Esophagus squamous epithelium (tissue), 5 donors: Measurements from ENCODE around the gene ITGA6. TPM values are rescaled to one million over a fixed set of nuclear protein-coding genes. Genes with fewer than 3 reads are reported as not detected.

Experiments
- DNase-seq: peaks from one replicate; lab custom pipeline; 2025; lab: John Stamatoyannopoulos, UW
- H3K27ac ChIP-seq, 4 donors: fragments of 200-600 bp; sonication (generic); one replicate each; pipeline ENCODE4 v1.5.1; 2016 to 2019; ENCODE audit warnings: mild to moderate bottlenecking in 1 of 4
- H3K27me3 ChIP-seq, 4 donors: fragments of 200-600 bp; sonication (generic); 1 replicate in 3 of 4; 2 replicates in 1 of 4; pipeline versions ENCODE4 v1.5.1 to v1.6.0; 2017 to 2021; ENCODE audit warnings: antibody characterized with exemption in 1 of 4
- H3K36me3 ChIP-seq, 3 donors: fragments of 200-600 bp; sonication (generic); one replicate each; pipeline ENCODE4 v1.5.1; 2016 to 2019
- H3K4me1 ChIP-seq, 3 donors: fragments of 200-600 bp; sonication (generic); one replicate each; pipeline ENCODE4 v1.5.1; 2017 to 2019
- H3K4me3 ChIP-seq, 4 donors: fragments of 200-600 bp; sonication (generic); 1 replicate in 3 of 4; 2 replicates in 1 of 4; pipeline ENCODE4 v1.5.1; 2016 to 2019; ENCODE audit warnings: mild to moderate bottlenecking in 2 of 4, moderate library complexity in 1 of 4
- H3K9me3 ChIP-seq, 3 donors: fragments of 200-600 bp; sonication (generic); one replicate each; pipeline ENCODE4 v1.5.1; 2016 to 2019
- POLR2A ChIP-seq, 4 donors: fragments of 450-650 bp; IDR thresholded peaks; one replicate each; pipeline ENCODE4 v1.6.1; 2017; ENCODE audit warnings: antibody characterized with exemption in 4 of 4, mild to moderate bottlenecking in 4 of 4, moderate library complexity in 3 of 4
- WGBS, 2 donors: methylation state at CpG; one replicate each; pipeline ENCODE4 v1.1.5; 2018; 5-methylcytosine and 5-hydroxymethylcytosine counted together
- intact Hi-C: fragments of 100-400 bp; cut with DNase I; formaldehyde crosslinking; loops from one replicate; pipeline ENCODE4 v1.15.0; 2022
- total RNA-seq, 4 donors: library from RNA; depleted of rRNA; stranded (reverse); fragments of >200 nt; gene quantifications; one replicate each; pipeline ENCODE4 v1.1.0, GENCODE V29; 2016
- TF ChIP-seq, protein P1 (sequence below), 6 experiments: fragments of 450-650 bp in 4 of 6; fragments of 200-600 bp in 2 of 6; sonication (generic) in 2 of 6; IDR thresholded peaks; one replicate each; pipeline ENCODE4 v1.5.1; 2016 to 2019; ENCODE audit warnings: antibody characterized with exemption in 6 of 6, mild to moderate bottlenecking in 4 of 6, moderate library complexity in 4 of 6
- donor health status: DM: yes; HTN: yes; CAD: no.

Gene ITGA6
- total RNA-seq, 4 donors from 2014 or later = 60.0 to 164 (median 105) TPM

DNA sequence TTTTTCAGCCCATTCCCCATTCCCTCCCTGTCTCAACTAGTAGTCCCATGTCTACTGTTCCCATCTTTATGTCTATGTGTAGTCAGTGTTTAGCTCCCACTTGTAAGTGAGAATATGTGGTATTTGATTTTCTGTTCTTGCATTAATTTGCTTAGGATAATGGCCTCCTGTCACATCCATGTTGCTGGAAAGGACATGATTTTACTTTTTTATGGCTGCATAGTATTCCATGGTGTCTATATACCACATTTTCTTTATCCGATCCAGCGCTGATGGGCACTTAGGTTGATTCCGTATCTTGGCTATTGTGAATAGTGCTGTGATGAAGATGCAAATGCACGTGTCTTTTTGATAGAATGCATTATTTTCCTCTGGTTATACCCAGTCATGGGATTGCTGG lies 21.7 kb upstream of the ITGA6 start:
- intact Hi-C loops = no loop called here
- Histone ChIP-seq H3K27me3 (no peaks in the 10 kb centered on the region), H3K4me1 (peaks cover 8 to 68% (median 14%) of the 10 kb centered on the region in 3 donors), H3K36me3 (no peaks in the 10 kb centered on the region), H3K27ac (peak overlapping the region in 2 of 4 donors; percentile 11 to 51), H3K9me3 (no peaks in the 10 kb centered on the region), H3K4me3 (no peak overlapping the region)
- no peak for DNase-seq
- 69 to 89% methylated on average over 4 of the region's 4 CpGs for WGBS, 2 donors
- TF ChIP-seq, protein P1, sequence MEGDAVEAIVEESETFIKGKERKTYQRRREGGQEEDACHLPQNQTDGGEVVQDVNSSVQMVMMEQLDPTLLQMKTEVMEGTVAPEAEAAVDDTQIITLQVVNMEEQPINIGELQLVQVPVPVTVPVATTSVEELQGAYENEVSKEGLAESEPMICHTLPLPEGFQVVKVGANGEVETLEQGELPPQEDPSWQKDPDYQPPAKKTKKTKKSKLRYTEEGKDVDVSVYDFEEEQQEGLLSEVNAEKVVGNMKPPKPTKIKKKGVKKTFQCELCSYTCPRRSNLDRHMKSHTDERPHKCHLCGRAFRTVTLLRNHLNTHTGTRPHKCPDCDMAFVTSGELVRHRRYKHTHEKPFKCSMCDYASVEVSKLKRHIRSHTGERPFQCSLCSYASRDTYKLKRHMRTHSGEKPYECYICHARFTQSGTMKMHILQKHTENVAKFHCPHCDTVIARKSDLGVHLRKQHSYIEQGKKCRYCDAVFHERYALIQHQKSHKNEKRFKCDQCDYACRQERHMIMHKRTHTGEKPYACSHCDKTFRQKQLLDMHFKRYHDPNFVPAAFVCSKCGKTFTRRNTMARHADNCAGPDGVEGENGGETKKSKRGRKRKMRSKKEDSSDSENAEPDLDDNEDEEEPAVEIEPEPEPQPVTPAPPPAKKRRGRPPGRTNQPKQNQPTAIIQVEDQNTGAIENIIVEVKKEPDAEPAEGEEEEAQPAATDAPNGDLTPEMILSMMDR (IDR thresholded peaks at IDR 0.05) = no peak
- TF ChIP-seq POLR2A (IDR thresholded peaks at IDR 0.05) = no peak

DNA sequence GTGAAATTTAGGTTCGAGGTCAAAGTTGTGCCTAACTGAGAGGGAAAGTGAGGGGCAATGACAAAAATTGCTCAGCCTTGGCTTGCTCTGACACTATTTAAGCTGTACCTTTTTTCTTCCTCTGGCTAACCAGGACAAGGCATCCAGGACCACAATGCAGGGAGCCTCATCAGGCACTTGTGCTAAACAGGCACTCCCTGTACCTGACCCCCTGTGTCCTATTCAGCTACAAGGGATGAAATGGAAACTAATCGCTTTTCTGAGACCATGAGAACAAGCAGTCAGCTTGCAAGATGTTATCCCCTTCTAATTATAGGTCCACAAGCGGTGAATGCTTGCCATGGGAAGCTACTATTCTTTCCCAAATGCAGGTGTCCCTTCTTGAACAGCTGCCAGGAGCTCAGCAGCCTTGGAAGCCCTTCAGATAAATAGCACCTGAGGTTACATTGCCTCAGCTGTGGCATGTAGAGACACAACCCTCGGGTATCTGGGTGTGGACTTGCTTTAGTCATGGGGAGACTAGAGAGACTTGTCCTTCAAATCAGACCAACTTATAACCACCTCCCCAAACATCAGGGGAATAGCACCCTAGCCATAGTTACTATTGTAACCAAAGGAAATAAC lies 19.1 kb upstream of the ITGA6 start:
- intact Hi-C loops = no loop called here
- no peaks in the 10 kb centered on the region for H3K36me3 ChIP-seq
- TF ChIP-seq, protein P1 (IDR thresholded peaks at IDR 0.05) = no peak
- no peak for TF ChIP-seq POLR2A (IDR thresholded peaks at IDR 0.05)
- peaks cover 0 to 4% (median 0%) of the 10 kb centered on the region in 4 donors for H3K27me3 ChIP-seq
- no peaks in the 10 kb centered on the region for H3K9me3 ChIP-seq
- WGBS, 2 donors = 43 to 47% methylated on average over 3 to 4 of the region's 4 CpGs
- H3K4me1 ChIP-seq = peaks cover 8 to 59% (median 14%) of the 10 kb centered on the region in 3 donors
- DNase-seq = no peak
- peak overlapping the region; percentile 61 to 87 (median 76) for H3K27ac ChIP-seq
- H3K4me3 ChIP-seq = no peak overlapping the region

DNA sequence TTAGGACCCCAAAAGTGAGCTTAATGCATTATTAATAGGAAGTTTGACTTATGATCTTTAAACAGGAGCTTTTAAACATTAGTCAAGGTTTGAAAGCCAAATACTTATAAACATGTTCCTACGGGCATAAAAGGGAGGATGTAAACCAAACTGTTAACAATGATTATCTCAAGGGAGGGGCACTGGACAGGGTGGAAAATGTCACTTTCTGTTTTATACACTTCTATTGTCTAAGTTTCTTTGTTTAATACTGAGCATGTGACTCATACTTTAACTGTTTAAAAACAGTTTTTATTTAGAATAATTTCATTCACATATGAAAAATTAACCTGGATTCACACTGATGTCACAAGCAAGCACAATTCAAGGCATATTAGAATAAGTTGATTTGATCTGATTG lies 18.3 kb upstream of the ITGA6 start:
- Histone ChIP-seq H3K4me3 (no peak overlapping the region), H3K27me3 (peaks cover 0 to 4% (median 0%) of the 10 kb centered on the region in 4 donors), H3K27ac (peak overlapping the region; percentile 61 to 87 (median 76)), H3K4me1 (peaks cover 8 to 51% (median 14%) of the 10 kb centered on the region in 3 donors), H3K9me3 (no peaks in the 10 kb centered on the region), H3K36me3 (no peaks in the 10 kb centered on the region)
- WGBS, 2 donors = 6 to 8% methylated on average over 1 of the region's 1 CpG
- no peak for DNase-seq
- TF ChIP-seq POLR2A (IDR thresholded peaks at IDR 0.05) = no peak
- TF ChIP-seq, protein P1 (IDR thresholded peaks at IDR 0.05) = no peak
- intact Hi-C loops = no loop called here

DNA sequence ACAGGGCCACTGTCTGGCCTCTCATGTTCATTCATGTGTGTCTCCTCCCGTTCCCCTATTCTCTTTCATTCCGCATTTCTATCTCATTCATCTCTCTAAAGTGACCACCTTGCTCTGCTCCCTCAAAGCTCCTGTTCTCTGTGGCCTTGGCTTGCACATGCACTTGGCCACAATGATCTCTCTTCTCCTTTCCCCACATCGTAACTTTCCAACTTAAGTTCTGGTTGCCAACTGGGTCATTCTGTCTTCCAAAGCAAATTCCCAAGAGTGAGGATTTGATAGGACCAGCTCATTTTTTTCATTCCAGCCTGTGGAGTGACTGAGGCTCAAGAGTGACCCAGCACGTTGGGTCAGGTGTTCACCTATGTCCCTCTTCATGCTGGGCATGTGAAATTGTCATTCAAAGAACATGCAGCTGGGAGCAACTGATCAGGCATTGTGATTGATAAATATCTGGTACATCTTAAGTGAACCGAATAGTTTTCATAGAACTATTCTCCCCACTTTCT lies 14.3 kb upstream of the ITGA6 start:
- Histone ChIP-seq H3K4me1 (peaks cover 6 to 22% (median 8%) of the 10 kb centered on the region in 3 donors), H3K36me3 (no peaks in the 10 kb centered on the region), H3K4me3 (no peak overlapping the region), H3K27ac (no peak overlapping the region), H3K27me3 (peaks cover 0 to 4% (median 0%) of the 10 kb centered on the region in 4 donors), H3K9me3 (no peaks in the 10 kb centered on the region)
- TF ChIP-seq, protein P1 (IDR thresholded peaks at IDR 0.05) = no peak
- no peak for TF ChIP-seq POLR2A (IDR thresholded peaks at IDR 0.05)
- WGBS, 2 donors = 64 to 73% methylated on average over 5 of the region's 5 CpGs
- DNase-seq = no peak
- intact Hi-C loops = no loop called here

DNA sequence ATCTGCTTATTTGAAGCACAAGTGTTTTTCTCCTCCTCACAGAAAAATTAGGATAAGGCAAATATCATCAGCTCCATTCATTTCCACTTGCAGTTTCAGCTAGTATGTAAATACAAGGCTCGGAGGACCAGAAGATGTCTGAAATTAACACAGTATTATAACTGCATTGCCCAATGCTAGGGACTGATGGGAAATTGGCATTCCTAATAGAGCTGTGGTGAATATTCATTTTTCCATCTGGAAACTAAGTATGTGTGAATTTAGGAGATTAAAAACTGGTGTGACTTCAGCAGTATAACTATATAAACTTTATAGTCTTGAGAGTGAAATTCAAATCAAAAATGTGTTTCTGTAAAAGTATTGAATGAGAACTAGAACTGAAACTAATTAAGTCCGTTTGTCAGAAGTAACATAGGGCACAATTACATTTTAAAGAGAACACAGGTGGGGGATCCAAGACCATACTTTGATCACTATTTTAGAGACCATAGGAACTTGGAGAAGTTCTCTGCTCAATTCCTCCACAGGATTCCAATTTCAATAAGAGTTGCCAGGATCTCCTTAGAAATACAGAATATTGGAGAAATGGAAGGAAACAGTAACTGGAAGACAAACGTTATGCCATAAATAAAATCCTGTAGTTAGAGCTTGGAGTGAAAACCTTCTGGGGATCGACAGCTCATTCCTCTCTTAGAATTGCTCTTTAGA lies 12.1 kb upstream of the ITGA6 start:
- WGBS, 2 donors = 60 to 61% methylated on average over 4 of the region's 4 CpGs
- intact Hi-C loops = no loop called here

More for the DNA sequence above, 12.1 kb upstream of the ITGA6 start:
- Histone ChIP-seq H3K27ac (no peak overlapping the region), H3K36me3 (no peaks in the 10 kb centered on the region), H3K4me3 (no peak overlapping the region), H3K4me1 (peaks cover 0 to 5% (median 0%) of the 10 kb centered on the region in 3 donors), H3K27me3 (peaks cover 0 to 4% (median 0%) of the 10 kb centered on the region in 4 donors), H3K9me3 (no peaks in the 10 kb centered on the region)
- DNase-seq = no peak
- TF ChIP-seq, protein P1 (IDR thresholded peaks at IDR 0.05) = no peak
- TF ChIP-seq POLR2A (IDR thresholded peaks at IDR 0.05) = no peak
